Heart left ventricle (tissue), 13 donors: Measurements from ENCODE around the gene FAM168A.

ENCODE experiments used
- CTCF ChIP-seq, 12 donors: fragments of 200-600 bp; sonication (generic) in 4 of 12; IDR thresholded peaks; one replicate each; pipeline versions ENCODE4 v1.5.0 to v1.8.0; 2018 to 2022; ENCODE audit warnings: antibody characterized with exemption in 12 of 12, mild to moderate bottlenecking in 5 of 12
- POLR2A ChIP-seq, 2 donors: fragments of 450-650 bp; IDR thresholded peaks; one replicate each; pipeline ENCODE4 v1.6.1; 2017; ENCODE audit warnings: antibody characterized with exemption in 2 of 2, mild to moderate bottlenecking in 2 of 2, moderate library complexity in 2 of 2
- donor health status: ischemic (EF 13 %, LVEDD 7.1; RV severe dilation, severe dysfunction).
- donor health status: DM: no; HTN: yes; CAD: no.
- donor health status: DM: no; HTN: no; CAD: no.
- donor health status: ischemic (EF 25% LVEDD 6.9; RV normal size, moderate dysfunction).
- donor health status: ischemic (EF 25% LVEDD 5.7; RV mildly dilated, moderate dysfunction).
- donor health status: ischemic (EF 35%, LVEDD 5.7; RV mildly dilated, moderate dysfunction).
- donor health status: nonischemic (EF 11% LVEDD 7.7; RV severe dilation, severe dysfunction).
- donor health status: DM: yes; HTN: yes; CAD: no.
- donor health status: PGD.
- donor health status: ischemic (EF 29% LVEDD 5.4; RV normal size, mild dysfunction).
- donor health status: nonischemic (EF 23%, LVEDD 6.1; RV moderate dilation, normal function).

- peak in 1 of 12 donors; percentile 2 for TF ChIP-seq CTCF (IDR thresholded peaks at IDR 0.05)
- no peak for TF ChIP-seq POLR2A (IDR thresholded peaks at IDR 0.05)
Measured at GRCh38 chr11:73360743-73361369, 237.1 kb downstream of the FAM168A start.
